HepG2 (cell line): Measurements from ENCODE around the gene CDC42EP1. TPM values are rescaled to one million over a fixed set of nuclear protein-coding genes. Genes with fewer than 3 reads are reported as not detected.
A peak's percentile ranks its signal among the peaks of the same experiment; 100 is the strongest.

Source experiments
- HNF4A ChIP-seq: sonication (generic); formaldehyde crosslinking; IDR thresholded peaks from 2 replicates; pipeline ENCODE4 v1.4.0; 2020; ENCODE audit warnings: missing genetic modification reagents
- PLRG1 ChIP-seq: fragments of 450-650 bp; conservative IDR thresholded peaks from 2 replicates; pipeline ENCODE4 v1.6.1; 2016
- SETDB1 ChIP-seq: sonication (generic); formaldehyde crosslinking; IDR thresholded peaks from 2 replicates; pipeline ENCODE4 v1.5.1; 2020; ENCODE audit warnings: missing genetic modification reagents, mild to moderate bottlenecking, borderline replicate concordance
- ZFP41 ChIP-seq: sonication (generic); formaldehyde crosslinking; IDR thresholded peaks from 2 replicates; pipeline ENCODE4 v1.4.0; 2020; ENCODE audit warnings: mild to moderate bottlenecking, missing genetic modification reagents, borderline replicate concordance
- ZFY ChIP-seq: sonication (generic); formaldehyde crosslinking; IDR thresholded peaks from 2 replicates; pipeline ENCODE4 v1.4.0; 2020; ENCODE audit warnings: missing genetic modification reagents
- ZNF615 ChIP-seq: sonication (generic); formaldehyde crosslinking; IDR thresholded peaks from 2 replicates; pipeline ENCODE4 v1.5.0; 2020; ENCODE audit warnings: mild to moderate bottlenecking, missing genetic modification reagents, borderline replicate concordance
- ZNF775 ChIP-seq: sonication (generic); formaldehyde crosslinking; IDR thresholded peaks from 2 replicates; pipeline ENCODE4 v1.4.0; 2020; ENCODE audit warnings: missing genetic modification reagents, mild to moderate bottlenecking, moderate library complexity, borderline replicate concordance
- polyA plus RNA-seq, 8 experiments: library from polyadenylated mRNA; depleted of rRNA in 3 of 8; stranded (reverse) in 7 of 8; unstranded in 1 of 8; fragments of >200 nt; fragmentation: Illumina TruSeq in 4 of 8; extraction: Trizol in 4 of 8; gene quantifications; 2 replicates each; pipeline versions ENCODE4 v1.2.1 to v1.2.3, GENCODE V29; 2011 to 2016; ENCODE audit warnings: low read depth in 4 of 8, missing spikeins in 1 of 8, mixed read lengths in 1 of 8; ENCODE audit not compliant: insufficient read depth in 1 of 8
- total RNA-seq, 5 experiments: library from RNA; depleted of rRNA; stranded (reverse); fragments of >200 nt; fragmentation: Illumina TruSeq; extraction: Trizol; gene quantifications; 2 replicates each; pipeline ENCODE4 v1.2.3, GENCODE V29; 2016; ENCODE audit warnings: low read depth in 1 of 5
- TF ChIP-seq, protein P1 (sequence below): sonication (generic); formaldehyde crosslinking; IDR thresholded peaks from 2 replicates; pipeline ENCODE4 v1.5.1; 2020; ENCODE audit warnings: mild to moderate bottlenecking, missing genetic modification reagents, borderline replicate concordance
- TF ChIP-seq, protein P2 (sequence below): sonication (generic); formaldehyde crosslinking; IDR thresholded peaks from 2 replicates; pipeline ENCODE4 v1.8.0; 2022; ENCODE audit warnings: mild to moderate bottlenecking, missing genetic modification reagents; ENCODE audit not compliant: insufficient replicate concordance
- TF ChIP-seq, protein P3 (sequence below): sonication (generic); formaldehyde crosslinking; IDR thresholded peaks from 2 replicates; pipeline ENCODE4 v1.5.1; 2020; ENCODE audit warnings: mild to moderate bottlenecking, moderate library complexity, missing genetic modification reagents

The CDC42EP1 gene
- total and polyA plus RNA-seq, 2 of the 13 experiments (the other 11 are each of a cell fraction or from before 2014, with no cell fraction given) = 17.1 to 29.5 TPM

DNA sequence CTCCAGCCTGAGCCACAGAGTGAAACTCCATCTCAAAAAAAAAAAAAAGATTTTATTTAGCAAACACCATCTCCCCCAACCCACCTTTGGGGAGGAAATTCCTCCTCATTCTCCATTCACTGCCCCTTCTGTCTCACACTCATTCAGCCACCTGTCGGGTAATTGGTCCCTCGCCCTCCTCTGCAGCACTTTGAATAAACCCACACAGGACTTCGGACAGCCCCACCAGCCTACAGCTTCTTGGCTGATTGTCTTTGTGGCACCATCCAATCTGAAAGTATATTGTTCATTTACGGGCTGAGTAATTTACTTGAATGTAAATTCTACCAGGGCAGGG lies 40.9 kb downstream of the CDC42EP1 start (continued):
- no peak for TF ChIP-seq ZNF775 (CRISPR knock-in tag)
- TF ChIP-seq, protein P1, sequence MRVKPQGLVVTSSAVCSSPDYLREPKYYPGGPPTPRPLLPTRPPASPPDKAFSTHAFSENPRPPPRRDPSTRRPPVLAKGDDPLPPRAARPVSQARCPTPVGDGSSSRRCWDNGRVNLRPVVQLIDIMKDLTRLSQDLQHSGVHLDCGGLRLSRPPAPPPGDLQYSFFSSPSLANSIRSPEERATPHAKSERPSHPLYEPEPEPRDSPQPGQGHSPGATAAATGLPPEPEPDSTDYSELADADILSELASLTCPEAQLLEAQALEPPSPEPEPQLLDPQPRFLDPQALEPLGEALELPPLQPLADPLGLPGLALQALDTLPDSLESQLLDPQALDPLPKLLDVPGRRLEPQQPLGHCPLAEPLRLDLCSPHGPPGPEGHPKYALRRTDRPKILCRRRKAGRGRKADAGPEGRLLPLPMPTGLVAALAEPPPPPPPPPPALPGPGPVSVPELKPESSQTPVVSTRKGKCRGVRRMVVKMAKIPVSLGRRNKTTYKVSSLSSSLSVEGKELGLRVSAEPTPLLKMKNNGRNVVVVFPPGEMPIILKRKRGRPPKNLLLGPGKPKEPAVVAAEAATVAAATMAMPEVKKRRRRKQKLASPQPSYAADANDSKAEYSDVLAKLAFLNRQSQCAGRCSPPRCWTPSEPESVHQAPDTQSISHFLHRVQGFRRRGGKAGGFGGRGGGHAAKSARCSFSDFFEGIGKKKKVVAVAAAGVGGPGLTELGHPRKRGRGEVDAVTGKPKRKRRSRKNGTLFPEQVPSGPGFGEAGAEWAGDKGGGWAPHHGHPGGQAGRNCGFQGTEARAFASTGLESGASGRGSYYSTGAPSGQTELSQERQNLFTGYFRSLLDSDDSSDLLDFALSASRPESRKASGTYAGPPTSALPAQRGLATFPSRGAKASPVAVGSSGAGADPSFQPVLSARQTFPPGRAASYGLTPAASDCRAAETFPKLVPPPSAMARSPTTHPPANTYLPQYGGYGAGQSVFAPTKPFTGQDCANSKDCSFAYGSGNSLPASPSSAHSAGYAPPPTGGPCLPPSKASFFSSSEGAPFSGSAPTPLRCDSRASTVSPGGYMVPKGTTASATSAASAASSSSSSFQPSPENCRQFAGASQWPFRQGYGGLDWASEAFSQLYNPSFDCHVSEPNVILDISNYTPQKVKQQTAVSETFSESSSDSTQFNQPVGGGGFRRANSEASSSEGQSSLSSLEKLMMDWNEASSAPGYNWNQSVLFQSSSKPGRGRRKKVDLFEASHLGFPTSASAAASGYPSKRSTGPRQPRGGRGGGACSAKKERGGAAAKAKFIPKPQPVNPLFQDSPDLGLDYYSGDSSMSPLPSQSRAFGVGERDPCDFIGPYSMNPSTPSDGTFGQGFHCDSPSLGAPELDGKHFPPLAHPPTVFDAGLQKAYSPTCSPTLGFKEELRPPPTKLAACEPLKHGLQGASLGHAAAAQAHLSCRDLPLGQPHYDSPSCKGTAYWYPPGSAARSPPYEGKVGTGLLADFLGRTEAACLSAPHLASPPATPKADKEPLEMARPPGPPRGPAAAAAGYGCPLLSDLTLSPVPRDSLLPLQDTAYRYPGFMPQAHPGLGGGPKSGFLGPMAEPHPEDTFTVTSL = peak; percentile 51; the same call in 1 of the 2 replicates
- 0 out of 2 replicates have a peak, but pooled peaks have one; percentile 2 for TF ChIP-seq ZFY (CRISPR knock-in tag)
- no peak for TF ChIP-seq ZFP41 (CRISPR knock-in tag)
- TF ChIP-seq ZNF615 = no peak
- TF ChIP-seq SETDB1 (CRISPR knock-in tag) = no peak
- TF ChIP-seq PLRG1 = no peak
- TF ChIP-seq, protein P2, sequence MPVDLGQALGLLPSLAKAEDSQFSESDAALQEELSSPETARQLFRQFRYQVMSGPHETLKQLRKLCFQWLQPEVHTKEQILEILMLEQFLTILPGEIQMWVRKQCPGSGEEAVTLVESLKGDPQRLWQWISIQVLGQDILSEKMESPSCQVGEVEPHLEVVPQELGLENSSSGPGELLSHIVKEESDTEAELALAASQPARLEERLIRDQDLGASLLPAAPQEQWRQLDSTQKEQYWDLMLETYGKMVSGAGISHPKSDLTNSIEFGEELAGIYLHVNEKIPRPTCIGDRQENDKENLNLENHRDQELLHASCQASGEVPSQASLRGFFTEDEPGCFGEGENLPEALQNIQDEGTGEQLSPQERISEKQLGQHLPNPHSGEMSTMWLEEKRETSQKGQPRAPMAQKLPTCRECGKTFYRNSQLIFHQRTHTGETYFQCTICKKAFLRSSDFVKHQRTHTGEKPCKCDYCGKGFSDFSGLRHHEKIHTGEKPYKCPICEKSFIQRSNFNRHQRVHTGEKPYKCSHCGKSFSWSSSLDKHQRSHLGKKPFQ (CRISPR knock-in tag) = no peak
- TF ChIP-seq, protein P3, sequence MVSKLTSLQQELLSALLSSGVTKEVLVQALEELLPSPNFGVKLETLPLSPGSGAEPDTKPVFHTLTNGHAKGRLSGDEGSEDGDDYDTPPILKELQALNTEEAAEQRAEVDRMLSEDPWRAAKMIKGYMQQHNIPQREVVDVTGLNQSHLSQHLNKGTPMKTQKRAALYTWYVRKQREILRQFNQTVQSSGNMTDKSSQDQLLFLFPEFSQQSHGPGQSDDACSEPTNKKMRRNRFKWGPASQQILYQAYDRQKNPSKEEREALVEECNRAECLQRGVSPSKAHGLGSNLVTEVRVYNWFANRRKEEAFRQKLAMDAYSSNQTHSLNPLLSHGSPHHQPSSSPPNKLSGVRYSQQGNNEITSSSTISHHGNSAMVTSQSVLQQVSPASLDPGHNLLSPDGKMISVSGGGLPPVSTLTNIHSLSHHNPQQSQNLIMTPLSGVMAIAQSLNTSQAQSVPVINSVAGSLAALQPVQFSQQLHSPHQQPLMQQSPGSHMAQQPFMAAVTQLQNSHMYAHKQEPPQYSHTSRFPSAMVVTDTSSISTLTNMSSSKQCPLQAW (CRISPR knock-in tag) = 0 out of 2 replicates have a peak, but pooled peaks have one; percentile 16
- TF ChIP-seq HNF4A = peak; percentile 17; the same call in 1 of the 2 replicates
